ENCODE data around the gene CD86. TPM values are rescaled to one million over a fixed set of nuclear protein-coding genes. Genes with fewer than 3 reads are reported as not detected.

Gene CD86, protein sequence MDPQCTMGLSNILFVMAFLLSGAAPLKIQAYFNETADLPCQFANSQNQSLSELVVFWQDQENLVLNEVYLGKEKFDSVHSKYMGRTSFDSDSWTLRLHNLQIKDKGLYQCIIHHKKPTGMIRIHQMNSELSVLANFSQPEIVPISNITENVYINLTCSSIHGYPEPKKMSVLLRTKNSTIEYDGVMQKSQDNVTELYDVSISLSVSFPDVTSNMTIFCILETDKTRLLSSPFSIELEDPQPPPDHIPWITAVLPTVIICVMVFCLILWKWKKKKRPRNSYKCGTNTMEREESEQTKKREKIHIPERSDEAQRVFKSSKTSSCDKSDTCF
- 0.16 TPM in 1 of 2 replicates, not detected in the other for total RNA-seq

DNA sequence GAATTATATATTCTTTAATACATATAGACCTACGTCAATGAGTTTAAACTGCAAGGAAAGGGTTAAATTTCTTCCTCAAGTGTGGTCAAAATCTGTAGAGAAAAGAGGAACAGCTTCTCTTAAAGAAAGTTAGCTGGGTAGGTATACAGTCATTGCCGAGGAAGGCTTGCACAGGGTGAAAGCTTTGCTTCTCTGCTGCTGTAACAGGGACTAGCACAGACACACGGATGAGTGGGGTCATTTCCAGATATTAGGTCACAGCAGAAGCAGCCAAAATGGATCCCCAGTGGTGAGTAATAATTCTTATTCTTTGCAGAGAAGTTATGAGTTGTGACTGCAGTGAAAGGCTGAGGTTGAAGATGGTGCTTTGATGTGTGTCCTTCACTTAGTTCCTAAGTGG is at the start of gene CD86:
Gene CD86, plus strand, starts transcription at position 148 of the 400 bp plus-strand sequence. Its CDS starts 128 bp downstream, at position 276.

DNA sequence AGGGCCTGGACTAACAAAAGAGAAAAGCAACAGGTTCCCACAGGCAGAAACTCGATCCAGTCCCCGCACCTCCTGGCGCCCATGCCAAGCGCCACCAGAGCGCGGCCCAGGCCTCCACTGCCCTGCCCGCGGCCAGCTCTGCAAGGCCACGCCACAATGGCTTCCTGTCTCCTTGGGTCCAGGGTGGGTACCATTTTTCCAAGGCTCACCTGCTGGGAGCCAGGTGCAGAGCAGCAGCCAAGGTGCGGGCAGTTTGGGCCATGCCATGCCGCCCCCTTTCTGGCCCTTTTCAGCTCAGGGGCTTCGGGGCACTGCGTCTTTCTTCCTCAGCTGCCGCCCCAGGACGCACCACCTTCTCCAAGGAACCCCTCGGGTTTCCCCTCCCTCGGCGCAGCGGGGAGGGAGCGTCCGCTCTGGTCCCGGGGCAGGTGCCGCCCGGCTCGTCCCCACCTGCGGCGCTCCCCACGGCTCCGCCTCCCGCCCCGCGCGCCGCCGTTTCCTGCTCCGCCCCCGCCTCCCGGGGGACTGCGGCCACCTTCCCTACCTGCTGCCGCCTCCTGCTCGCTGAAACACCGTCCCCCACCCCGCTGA is 33.3 kb upstream of the CD86 start, which contains the start of gene ILDR1:
Gene ILDR1, minus strand, starts transcription at position 437 of the 591 bp plus-strand sequence. Its CDS starts 170 bp downstream, at position 267.

Other genes with a start within 250 kb of the CD86 start
- 15.7 and 16.7 TPM in 2 replicates for gene IQCB1, start 220.3 kb upstream of the CD86 start, total RNA-seq
- gene EAF2, start 220.2 kb upstream of the CD86 start, total RNA-seq, result 0.62 and 2.5 TPM in 2 replicates
- gene SLC15A2, start 161.0 kb upstream of the CD86 start, total RNA-seq, result 0.99 and 2.2 TPM in 2 replicates
- gene ILDR1, start 33.1 kb upstream of the CD86 start, total RNA-seq, result 0.42 and 0.55 TPM in 2 replicates
- gene CASR, start 128.3 kb downstream of the CD86 start, total RNA-seq, result not detected in 2 replicates

All from hair follicular keratinocyte (primary cell).